GDM1 (cell line): Measurements from ENCODE around the gene VSX2.
"Not testable (repeated sequence)": the region's sequence is repeated elsewhere in the genome, so short reads cannot be mapped to it uniquely, and the experiment has no call there.

Experiments used
- DNase-seq: peaks from one replicate; lab custom pipeline; 2025; lab: John Stamatoyannopoulos, UW

Gene VSX2

DNA sequence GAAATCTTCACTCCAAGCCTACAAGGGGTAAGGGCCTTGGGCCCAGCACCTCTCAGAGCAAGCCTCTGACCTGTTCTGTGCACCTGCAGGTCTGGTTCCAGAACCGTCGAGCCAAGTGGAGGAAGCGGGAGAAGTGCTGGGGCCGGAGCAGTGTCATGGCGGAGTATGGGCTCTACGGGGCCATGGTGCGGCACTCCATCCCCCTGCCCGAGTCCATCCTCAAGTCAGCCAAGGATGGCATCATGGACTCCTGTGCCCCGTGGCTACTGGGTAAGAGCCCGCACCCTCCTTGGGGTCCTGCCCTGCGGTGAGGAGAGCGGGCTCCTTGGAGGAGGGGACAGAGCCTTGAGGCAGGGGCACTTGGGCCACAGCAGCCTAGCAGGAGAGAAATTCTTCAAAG, 20.3 kb downstream of the VSX2 start:
- no peak for DNase-seq

DNA sequence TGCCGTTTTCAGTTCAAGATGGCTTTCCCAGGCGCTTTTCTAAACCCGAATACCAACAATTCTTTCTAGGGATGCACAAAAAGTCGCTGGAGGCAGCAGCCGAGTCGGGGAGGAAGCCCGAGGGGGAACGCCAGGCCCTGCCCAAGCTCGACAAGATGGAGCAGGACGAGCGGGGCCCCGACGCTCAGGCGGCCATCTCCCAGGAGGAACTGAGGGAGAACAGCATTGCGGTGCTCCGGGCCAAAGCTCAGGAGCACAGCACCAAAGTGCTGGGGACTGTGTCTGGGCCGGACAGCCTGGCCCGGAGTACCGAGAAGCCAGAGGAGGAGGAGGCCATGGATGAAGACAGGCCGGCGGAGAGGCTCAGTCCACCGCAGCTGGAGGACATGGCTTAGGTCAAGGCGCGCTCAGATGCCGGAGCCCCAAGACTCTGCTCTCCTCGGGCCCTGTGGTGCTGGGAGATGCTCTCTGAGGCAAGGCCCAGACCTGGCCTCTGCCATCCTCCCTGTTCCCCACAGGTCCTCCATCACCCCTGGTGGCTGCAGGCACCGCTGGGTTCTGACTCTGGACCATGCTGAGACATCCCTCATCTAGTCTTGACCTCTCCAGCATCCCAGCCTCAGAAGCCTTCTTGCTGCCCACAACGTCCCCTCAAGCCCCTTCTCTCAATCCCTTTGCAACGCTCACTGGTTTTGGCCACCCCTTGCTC, 21.4 kb downstream of the VSX2 start:
- DNase-seq = no peak

DNA sequence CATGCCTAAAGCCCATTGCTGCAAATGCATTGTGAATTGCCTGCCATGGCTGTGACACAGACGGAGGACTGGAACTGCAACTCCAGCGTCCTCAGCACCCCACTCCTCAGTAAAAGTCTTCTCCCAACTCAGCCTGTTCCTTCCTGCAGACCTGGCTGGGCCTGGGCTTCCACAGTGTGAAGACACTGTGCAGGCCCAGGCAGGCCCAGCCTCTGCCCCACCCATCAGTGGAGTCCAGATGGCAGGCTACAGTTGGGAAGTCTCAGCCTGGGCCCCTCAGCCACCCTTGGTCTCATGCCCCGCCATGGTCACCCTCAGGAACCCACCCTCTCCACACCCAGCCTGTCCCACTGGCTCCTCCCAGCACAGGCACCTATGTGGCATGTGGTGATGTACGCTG, 22.0 kb downstream of the VSX2 start:
- DNase-seq = no peak

DNA sequence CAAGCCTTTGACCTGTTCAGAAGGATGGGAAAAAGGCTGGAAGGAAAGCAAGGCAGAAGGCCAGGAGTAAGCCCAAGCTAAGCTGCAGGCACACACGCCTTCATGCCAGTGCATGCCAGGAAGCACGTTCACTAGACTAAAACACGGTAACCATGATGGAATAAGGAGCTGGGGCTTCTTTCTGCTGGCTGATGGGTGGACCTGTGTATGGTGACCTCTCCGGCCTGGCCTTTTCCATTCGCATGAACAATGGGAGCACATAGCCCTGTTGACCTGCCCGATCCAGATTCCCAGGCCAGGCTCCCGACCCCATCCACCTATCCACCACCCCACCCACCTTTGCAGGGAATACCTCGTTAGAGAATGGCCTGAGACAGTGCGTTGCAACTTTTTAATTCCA, 22.8 kb downstream of the VSX2 start:
- no peak for DNase-seq

DNA sequence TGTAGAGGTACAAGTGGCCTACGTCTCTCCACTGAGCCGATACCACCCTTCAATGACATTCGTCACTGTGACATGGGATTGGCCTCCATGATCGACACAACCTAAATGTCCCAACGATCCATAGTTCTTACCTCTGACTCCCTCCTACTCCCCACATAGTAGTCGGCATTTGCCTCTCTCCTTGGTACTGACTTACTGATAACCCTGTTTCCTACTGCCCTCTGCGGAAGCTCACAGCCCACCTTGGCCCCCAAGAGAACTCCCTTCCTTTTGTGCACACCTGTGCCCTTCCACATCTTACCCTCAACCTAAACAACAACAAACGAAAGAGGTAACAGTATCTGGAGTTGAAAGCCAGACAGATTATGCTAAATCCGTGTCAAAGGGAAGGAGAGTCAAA, 23.9 kb downstream of the VSX2 start:
- no peak for DNase-seq

DNA sequence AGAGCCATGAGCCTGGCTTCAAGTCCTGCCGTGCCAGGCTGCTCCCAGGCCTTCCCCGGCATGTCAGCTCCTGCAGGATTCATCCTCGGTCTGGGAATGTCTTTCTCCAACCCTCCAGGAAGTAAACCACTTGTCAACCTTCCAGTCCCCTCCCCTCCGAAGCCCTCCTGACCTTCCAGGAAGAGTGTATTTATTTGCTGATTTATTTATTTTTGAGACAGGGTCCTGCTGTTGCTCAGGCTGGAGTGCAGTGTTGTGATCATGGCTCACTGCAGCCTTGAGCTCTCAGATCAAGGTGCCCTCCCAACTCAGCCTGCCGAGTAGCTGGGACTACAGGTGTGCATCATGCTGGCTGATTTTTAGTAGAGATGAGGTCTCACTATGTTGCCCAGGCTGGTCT, 24.7 kb downstream of the VSX2 start:
- no peak for DNase-seq

DNA sequence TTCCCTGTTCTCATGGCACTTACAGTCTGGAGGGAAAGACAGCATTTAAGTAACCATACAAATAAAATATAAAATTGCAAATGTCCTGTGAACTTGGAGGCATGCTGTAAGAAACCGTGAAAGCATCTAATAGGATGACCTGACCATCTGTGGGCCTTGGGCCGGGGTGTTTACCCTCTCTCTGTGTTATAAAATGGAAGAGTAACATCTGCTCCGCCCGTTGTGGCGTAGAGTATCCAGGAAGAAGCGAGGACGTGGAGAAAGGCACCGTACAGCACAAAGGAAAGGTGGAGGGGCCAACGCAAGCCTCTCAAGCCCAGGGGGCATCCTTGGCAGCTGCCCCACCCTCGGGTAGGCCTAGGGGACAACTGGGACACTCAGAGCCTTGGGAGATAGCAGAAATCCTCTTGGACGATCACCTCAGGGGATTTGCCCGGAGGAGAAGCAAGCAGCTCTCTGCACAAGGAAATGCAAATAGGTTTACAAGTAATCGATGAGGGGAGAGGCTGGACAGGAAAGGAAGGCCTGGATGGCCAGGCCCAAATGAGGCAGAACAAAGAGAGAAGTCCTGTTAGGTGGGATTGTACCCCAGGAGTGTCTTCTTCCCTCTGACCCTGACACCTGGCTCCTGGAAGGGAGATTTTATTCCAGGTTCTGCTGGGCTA, 26.2 kb downstream of the VSX2 start:
- DNase-seq = no peak

DNA sequence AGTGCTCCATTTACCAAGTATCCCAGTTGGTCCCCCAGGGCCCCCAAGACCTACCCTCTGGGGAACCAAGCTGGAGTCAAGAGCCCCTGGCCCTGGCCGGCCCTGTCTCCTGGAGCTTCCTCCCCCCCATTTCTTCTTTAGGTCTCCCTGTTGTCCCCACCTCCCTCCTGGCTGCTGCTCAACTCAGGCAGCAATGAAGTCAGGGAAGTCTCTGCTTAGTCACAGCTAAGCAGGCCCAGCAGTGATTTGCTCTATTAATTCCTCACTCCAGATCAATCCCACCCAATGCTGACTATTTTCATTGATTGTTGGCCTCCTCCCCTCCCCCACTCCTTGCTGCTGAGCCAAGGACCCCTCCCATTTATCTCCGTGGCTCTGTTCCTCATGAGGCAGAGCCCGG, 28.3 kb downstream of the VSX2 start:
- no peak for DNase-seq

DNA sequence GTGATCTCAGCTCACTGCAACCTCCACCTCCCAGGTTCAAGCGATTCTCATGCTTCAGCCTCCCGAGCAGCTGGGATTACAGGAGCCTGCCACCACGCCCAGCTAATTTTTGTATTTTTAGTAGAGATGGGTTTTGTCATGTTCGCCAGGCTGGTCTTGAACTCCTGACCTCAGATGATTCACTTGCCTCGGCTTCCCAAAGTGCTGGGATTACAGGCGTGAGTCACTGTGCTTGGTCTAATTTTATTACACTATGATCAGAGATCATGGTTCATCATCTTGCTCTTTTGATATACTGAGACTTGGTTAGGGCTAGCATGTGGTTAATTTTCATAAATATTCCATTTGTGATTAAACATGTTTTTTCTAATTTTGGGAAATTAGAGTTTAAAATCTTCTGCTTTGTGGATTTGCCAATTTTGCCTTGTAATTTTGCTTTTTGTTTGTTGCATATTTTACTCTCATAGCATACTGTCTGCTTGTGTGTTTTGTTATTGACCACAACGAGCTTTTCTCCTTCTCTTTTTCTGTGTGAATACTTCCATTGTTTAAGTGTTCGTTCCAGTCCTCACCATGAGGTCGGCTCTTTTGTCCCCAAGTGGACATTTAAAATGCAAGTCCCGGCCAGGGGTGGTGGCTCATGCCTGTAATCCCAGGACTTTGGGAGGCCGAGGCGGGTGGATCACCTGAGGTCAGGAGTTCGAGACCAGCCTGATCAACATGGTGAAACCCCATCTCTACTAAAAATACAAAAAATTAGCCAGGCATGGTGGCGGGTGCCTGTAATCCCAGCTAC, 31.3 kb downstream of the VSX2 start:
- not testable (repeated sequence) for DNase-seq

DNA sequence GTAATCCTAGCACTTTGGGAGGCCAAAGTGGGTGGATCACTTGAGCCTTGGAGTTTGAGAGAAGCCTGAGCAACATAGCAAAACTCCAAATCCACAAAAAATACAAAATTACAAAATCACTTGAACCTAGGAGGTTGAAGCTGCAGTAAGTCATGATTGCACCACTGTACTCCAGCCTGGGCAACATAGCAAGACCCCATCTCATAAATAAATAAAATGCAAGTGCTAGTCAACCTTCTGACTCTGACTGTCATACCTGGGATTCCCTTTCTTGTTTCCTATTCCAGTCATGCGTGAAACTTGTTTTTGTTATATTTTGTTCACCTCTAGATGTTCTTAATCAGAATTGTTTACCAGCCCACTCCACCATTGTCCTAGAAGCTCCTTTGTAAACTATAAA, 32.1 kb downstream of the VSX2 start:
- no peak for DNase-seq

DNA sequence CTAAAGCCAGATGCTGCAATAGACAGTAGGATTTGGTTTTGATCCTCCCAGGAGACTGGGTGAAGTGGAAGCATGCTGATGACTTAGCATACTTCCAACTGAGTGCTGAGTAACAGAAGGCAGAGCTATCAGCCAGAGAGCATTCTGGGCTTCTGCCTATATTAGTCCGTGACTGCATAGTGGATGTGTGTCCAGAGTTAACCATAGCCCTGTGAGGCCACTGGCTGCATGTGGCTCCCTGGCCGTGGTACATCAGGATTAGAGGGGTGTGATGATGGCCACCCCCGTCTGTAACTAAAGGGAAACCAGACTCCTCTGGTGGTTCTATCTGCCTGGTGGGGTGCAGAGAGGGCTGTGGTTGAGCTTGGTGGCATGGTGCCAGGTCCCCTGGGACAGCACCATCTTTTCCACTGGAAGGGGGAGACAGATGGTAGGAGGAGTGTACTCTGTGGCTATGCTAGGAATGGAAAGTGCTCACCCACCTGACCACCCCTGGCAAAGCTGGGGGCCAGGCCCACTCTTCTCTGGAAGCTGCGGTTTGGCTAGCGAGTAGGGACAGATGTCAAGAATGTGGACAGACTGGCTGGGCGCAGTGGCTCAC, 36.1 kb downstream of the VSX2 start:
- DNase-seq = no peak

DNA sequence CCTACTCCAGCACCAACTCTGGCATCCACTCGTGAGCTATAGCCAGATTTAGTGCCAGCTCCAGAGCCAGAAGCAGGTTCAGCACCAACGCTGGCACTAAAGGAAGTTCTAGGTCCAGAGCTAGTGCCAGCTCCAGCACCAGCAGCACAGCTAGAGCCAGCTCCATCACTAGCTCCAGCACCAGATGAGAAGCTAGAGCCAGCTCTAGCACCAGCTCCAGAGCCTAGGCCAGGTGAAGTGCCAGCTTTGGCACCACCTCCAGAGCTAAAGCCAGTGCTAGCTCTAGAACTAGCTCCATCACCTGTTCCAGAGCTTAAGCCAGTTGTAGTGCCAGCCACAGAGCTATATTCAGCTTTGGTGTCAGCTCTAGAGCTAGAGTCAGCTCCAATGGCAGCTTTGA, 38.8 kb downstream of the VSX2 start:
- no peak for DNase-seq

DNA sequence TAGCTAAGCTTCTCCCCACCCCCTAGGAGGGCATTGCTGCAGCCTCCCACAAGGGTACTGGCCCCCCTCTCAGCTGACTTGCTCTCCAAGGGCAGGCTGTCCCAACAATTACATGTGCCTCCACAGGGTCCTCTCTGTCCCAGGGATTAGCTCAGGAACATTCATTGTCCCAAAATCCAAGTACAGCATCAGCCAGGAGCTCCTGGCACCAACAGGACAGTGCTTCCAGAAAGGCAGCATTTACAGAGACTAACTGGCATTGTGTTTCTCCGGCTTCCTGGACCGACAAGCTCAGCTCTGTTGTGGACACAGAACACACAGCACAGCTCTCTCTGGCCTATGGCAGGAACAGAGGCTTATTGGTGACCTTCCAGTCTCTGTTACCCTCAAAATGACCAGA, 41.8 kb downstream of the VSX2 start:
- no peak for DNase-seq

DNA sequence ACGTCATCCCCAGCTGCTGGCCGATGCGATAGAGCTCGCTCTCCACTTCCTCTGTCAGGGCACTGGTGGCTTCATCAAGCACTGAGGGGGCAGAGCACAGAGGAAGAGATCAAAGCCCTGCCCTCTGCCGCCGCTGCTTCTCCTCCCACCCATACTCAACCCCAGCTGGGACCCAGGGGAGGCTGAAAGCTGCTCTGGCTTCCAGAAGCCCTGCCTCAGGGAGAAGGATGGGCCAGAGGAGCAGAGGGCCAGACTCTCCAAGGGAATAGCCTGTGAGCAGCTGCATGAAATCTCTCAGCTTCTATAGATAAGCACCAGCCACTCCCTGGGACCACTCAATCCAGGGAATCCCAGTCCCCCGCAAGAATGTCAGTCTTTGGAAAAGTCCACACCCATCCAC, 47.5 kb downstream of the VSX2 start:
- no peak for DNase-seq

DNA sequence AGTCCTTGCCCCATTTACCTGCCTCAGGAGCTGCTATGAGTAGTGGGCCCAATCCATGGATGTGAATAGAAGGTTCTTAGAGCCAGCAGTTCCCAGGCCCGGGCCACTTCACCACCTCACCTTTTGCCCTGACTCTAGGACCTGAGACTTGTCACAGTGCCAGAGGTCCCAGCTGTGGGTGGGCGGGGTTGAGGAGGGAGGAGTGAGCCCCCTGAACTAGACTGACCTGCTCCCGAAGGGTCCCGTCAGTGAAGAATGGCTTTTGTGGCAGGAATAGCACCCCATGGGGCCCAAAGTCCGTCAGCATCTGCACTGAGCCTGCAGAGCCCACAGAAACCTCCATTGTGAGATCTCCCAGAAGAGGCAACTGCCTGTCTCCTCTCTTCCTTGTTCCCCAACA, 50.6 kb downstream of the VSX2 start:
- no peak for DNase-seq

DNA sequence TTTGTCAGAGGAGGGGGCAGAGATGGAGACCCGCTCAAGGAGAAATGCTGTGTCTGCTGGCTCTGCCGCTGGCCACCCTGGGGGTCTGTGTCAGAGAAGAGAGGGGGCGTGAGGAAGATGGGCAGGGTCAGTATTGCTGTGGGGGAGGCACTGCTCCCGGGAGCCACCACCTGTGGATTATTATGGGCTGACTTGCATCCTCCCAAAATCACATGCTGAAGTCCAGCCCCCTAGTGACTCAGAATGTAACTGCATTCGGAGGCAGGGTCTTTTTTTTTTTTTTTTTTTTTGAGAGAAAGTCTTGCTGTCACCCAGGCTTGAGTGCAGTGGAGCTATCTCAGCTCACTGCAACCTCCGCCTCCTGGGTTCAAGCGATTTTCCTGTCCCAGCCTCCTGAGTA, 51.2 kb downstream of the VSX2 start:
- no peak for DNase-seq

DNA sequence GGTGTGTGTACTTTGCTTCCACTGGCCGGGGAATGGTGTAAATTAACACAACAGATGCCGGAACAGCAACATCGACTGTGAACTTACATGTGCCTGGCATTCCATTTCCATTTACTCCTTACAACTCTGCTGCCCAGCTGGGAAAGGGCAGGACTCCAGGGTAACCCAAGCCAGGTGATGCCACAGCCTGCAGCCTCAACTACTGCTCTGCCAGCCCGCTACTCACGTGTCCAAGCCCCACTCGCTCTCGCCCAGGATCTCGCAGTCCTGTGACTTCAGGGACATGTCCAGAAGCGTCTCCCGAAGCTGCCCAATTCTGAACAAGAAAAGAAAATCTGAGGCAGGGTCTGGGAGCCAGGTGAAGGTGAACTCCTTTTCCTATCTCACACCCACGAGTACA, 52.8 kb downstream of the VSX2 start:
- DNase-seq = no peak

DNA sequence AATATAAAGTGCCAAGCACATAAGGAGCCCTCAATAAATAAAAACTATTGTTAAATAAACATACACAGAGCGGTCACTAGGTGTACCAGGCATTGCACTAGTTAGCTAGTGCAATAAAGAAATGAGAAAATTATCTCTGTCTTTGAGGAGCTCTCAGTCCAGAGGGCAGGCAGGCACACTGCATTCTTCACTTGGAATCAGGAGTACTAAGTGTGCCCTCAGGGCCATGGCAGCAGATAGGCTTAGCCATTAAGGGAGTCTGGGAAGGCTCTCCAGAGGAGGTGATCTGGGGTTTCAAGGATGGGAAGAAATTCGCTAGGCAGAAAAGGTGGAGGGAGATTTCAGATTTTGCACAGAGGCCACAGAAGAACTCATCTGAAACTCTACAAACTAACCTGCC, 54.4 kb downstream of the VSX2 start:
- DNase-seq = no peak

DNA sequence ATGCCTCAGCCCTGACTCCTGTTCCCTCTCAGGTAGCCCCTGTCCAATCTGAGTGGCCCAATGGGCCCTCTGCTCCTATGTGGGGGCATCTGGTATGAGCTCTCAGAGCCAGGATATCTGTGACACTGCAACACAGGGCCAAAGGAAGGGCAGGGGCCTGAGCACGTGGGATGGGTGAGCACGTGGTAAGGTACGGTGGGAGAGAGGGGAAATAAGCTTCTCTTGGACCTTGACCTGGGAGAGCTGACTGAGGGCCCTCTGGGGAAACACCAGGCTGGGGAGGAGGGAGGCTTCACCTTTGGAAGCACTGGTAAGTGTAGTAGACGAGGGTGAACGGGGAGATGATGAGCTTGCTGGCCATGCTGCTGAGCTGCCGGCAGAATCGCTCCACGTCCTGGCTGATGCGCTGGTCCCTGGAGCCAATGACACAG, 56.8 kb downstream of the VSX2 start:
- DNase-seq = no peak

DNA sequence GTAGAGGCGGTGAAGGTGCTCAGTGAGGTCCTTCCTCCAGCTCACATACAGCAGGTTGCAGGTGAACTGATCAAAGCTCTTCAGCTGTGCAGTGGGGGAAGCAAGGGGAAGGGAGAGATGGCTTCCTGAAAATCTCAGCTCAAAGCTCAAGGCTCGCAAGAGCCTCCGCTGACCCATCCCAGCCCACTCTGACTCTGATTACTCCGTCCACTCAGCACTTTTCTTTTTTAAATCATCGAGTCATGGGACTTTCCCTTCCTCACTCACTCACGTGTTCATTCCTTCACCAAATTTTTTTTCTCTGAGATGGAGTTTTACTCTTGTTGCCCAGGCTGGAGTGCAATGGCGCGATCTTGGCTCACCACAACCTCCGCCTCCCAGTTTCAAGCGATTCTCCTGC, 58.7 kb downstream of the VSX2 start:
- no peak for DNase-seq

DNA sequence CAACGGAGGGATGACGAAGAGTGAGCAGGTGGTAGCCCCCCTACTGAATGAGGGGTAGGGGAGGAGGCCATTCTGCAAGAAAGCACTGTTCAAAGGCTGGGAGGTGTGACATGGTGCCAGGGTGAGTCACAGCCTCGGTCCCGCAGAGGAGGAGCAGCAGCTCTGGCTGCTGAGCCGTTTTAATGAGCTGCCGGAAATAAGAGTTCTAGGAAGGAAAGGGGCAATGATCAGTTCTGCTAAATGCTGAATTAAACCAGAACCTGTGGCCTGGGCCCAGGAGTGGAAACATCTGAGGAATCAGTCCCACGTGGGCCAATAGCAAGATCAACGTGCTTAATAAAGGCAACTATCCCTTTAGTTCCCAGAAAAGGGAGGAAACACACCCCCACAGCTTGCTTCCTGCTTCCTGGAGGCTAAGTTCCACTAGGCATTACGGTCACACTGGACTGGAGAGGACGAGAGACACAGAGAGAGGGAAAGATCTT, 59.9 kb downstream of the VSX2 start:
- DNase-seq = no peak

DNA sequence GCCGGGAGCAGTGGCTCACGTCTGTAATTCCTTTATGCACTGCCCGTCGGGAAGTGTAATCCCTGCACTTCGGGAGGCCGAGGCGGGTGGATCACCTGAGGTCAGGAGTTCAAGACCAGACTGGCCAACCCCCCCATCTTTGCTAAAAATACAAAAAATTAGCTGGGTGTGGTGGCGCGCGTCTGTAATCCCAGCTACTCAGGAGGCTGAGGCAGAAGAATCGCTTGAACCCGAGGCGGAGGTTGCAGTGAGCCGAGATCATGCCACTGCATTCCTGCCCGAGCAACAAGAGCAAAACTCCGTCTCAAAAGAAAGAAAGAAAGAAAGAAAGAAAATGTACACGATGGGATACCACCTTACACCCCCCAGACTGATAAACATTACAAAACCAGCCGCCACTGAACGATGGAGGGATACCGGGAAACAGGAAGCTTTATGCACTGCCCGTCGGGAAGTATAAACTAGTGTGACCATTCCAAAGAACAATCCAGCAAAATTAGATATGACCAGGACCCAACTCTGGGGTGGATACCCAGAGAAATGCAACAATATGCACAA, 62.4 kb downstream of the VSX2 start:
- no peak for DNase-seq
